HEK293T (cell line): ENCODE data around the gene CGNL1.

Source experiments
- BHLHE40 ChIP-seq: fragments of 450-650 bp; IDR thresholded peaks from 2 replicates; pipeline ENCODE4 v1.6.1; 2016; ENCODE audit warnings: mild to moderate bottlenecking, moderate library complexity, borderline replicate concordance
- FOXK2 ChIP-seq: fragments of 450-650 bp; IDR thresholded peaks from 2 replicates; pipeline ENCODE4 v1.6.1; 2016; ENCODE audit warnings: mild to moderate bottlenecking
- SUZ12 ChIP-seq: fragments of 450-650 bp; IDR thresholded peaks from 2 replicates; pipeline ENCODE4 v1.6.1; 2016; ENCODE audit warnings: mild to moderate bottlenecking
- TARDBP ChIP-seq: fragments of 450-650 bp; IDR thresholded peaks from 2 replicates; pipeline ENCODE4 v1.6.1; 2016

- no peak for TF ChIP-seq FOXK2
- no peak for TF ChIP-seq SUZ12
- no peak for TF ChIP-seq BHLHE40
- no peak for TF ChIP-seq TARDBP
Measured at GRCh38 chr15:57379487-57379886, 3.2 kb downstream of the CGNL1 start.
